Measurements from ENCODE around the gene INSL6. TPM values are rescaled to one million over a fixed set of nuclear protein-coding genes. Genes with fewer than 3 reads are reported as not detected.
"Not testable (repeated sequence)": the region's sequence is repeated elsewhere in the genome, so short reads cannot be mapped to it uniquely, and the experiment has no call there.

INSL6 gene
- polyA plus RNA-seq, 1 donor: 0.51 TPM

- H3K9me3 ChIP-seq (ENCODE audit: control insufficient read depth, low read depth, low read length); H3K27ac ChIP-seq (ENCODE audit: low read length); H3K36me3 ChIP-seq (ENCODE audit: control insufficient read depth, insufficient read depth, low read length); H3K4me1 ChIP-seq (ENCODE audit: control insufficient read depth, insufficient read depth, low read length); H3K4me3 ChIP-seq (ENCODE audit: low read length); H3K27me3 ChIP-seq (ENCODE audit: control insufficient read depth, insufficient read depth, low read length); DNase-seq: not testable (repeated sequence)
- WGBS (ENCODE audit: insufficient coverage, low lambda C conversion rate): no CpG with 5 or more reads among the region's 2 CpGs
Measured at GRCh38 chr9:5180631-5181030, 4.8 kb downstream of the INSL6 start.

GRCh38 chr9:5178126-5178805 lies 7.2 kb downstream of the INSL6 start:
- no peaks in the 10 kb centered on the region for H3K27me3 ChIP-seq (ENCODE audit: control insufficient read depth, insufficient read depth, low read length)
- WGBS (ENCODE audit: insufficient coverage, low lambda C conversion rate): no CpG with 5 or more reads among the region's 4 CpGs
- no peak overlapping the region for H3K4me3 ChIP-seq (ENCODE audit: low read length)
- no peaks in the 10 kb centered on the region for H3K4me1 ChIP-seq (ENCODE audit: control insufficient read depth, insufficient read depth, low read length)
- no peak for DNase-seq
- H3K9me3 ChIP-seq (ENCODE audit: control insufficient read depth, low read depth, low read length): no peaks in the 10 kb centered on the region
- H3K27ac ChIP-seq (ENCODE audit: low read length): no peak overlapping the region
- H3K36me3 ChIP-seq (ENCODE audit: control insufficient read depth, insufficient read depth, low read length): no peaks in the 10 kb centered on the region

DNA sequence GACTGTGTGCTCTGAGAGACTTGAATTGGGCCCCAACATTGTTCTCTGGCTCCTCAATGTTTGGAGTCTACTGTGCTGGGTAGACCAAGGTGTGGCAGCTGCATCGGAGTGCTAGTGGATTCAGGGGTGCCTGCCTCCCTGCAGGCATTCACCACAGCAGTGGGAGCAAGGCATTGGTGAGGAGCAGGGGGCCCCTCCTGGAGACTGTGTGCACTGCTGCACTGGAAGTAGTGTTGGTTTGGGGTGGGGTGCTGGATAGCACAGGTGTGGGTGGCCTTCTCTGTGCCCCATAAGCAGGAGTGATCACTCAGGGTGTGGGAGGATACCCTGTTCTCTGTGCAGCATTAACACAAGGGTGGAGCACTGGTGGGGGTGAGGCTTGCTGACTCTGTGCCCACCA lies 39.2 kb downstream of the INSL6 start:
- Histone ChIP-seq H3K27ac (ENCODE audit: low read length) (no peak overlapping the region), H3K4me1 (ENCODE audit: control insufficient read depth, insufficient read depth, low read length) (no peaks in the 10 kb centered on the region), H3K4me3 (ENCODE audit: low read length) (no peak overlapping the region), H3K36me3 (ENCODE audit: control insufficient read depth, insufficient read depth, low read length) (no peaks in the 10 kb centered on the region), H3K9me3 (ENCODE audit: control insufficient read depth, low read depth, low read length) (peaks cover 3% of the 10 kb centered on the region), H3K27me3 (ENCODE audit: control insufficient read depth, insufficient read depth, low read length) (no peaks in the 10 kb centered on the region)
- WGBS (ENCODE audit: insufficient coverage, low lambda C conversion rate): no CpG with 5 or more reads among the region's 1 CpG
- no peak for DNase-seq

GRCh38 chr9:5144217-5144616 lies 41.2 kb downstream of the INSL6 start:
- no peak overlapping the region for H3K4me3 ChIP-seq (ENCODE audit: low read length)
- H3K4me1 ChIP-seq (ENCODE audit: control insufficient read depth, insufficient read depth, low read length): no peaks in the 10 kb centered on the region
- DNase-seq: no peak
- H3K9me3 ChIP-seq (ENCODE audit: control insufficient read depth, low read depth, low read length): peaks cover 3% of the 10 kb centered on the region
- no peak overlapping the region for H3K27ac ChIP-seq (ENCODE audit: low read length)
- WGBS (ENCODE audit: insufficient coverage, low lambda C conversion rate): 72% methylated on average over 2 of the region's 7 CpGs
- no peaks in the 10 kb centered on the region for H3K27me3 ChIP-seq (ENCODE audit: control insufficient read depth, insufficient read depth, low read length)
- no peaks in the 10 kb centered on the region for H3K36me3 ChIP-seq (ENCODE audit: control insufficient read depth, insufficient read depth, low read length)

GRCh38 chr9:5140151-5140550 lies 45.3 kb downstream of the INSL6 start:
- no CpG with 5 or more reads among the region's 1 CpG for WGBS (ENCODE audit: insufficient coverage, low lambda C conversion rate)
- no peak overlapping the region for H3K27ac ChIP-seq (ENCODE audit: low read length)
- no peak for DNase-seq
- no peak overlapping the region for H3K4me3 ChIP-seq (ENCODE audit: low read length)
- H3K9me3 ChIP-seq (ENCODE audit: control insufficient read depth, low read depth, low read length): no peaks in the 10 kb centered on the region
- H3K27me3 ChIP-seq (ENCODE audit: control insufficient read depth, insufficient read depth, low read length): no peaks in the 10 kb centered on the region
- no peaks in the 10 kb centered on the region for H3K36me3 ChIP-seq (ENCODE audit: control insufficient read depth, insufficient read depth, low read length)
- H3K4me1 ChIP-seq (ENCODE audit: control insufficient read depth, insufficient read depth, low read length): no peaks in the 10 kb centered on the region

GRCh38 chr9:5122516-5122915 lies 62.9 kb downstream of the INSL6 start:
- no peak for DNase-seq
- Histone ChIP-seq H3K9me3 (ENCODE audit: control insufficient read depth, low read depth, low read length) (no peaks in the 10 kb centered on the region), H3K4me1 (ENCODE audit: control insufficient read depth, insufficient read depth, low read length) (no peaks in the 10 kb centered on the region), H3K27me3 (ENCODE audit: control insufficient read depth, insufficient read depth, low read length) (no peaks in the 10 kb centered on the region), H3K36me3 (ENCODE audit: control insufficient read depth, insufficient read depth, low read length) (peaks cover 10% of the 10 kb centered on the region), H3K4me3 (ENCODE audit: low read length) (no peak overlapping the region), H3K27ac (ENCODE audit: low read length) (no peak overlapping the region)
- 88% methylated on average over 1 of the region's 3 CpGs for WGBS (ENCODE audit: insufficient coverage, low lambda C conversion rate)

- H3K4me1 ChIP-seq (ENCODE audit: control insufficient read depth, insufficient read depth, low read length): no peaks in the 10 kb centered on the region
- H3K9me3 ChIP-seq (ENCODE audit: control insufficient read depth, low read depth, low read length): no peaks in the 10 kb centered on the region
- H3K27me3 ChIP-seq (ENCODE audit: control insufficient read depth, insufficient read depth, low read length): no peaks in the 10 kb centered on the region
- peaks cover 10% of the 10 kb centered on the region for H3K36me3 ChIP-seq (ENCODE audit: control insufficient read depth, insufficient read depth, low read length)
- no CpG with 5 or more reads among the region's 1 CpG for WGBS (ENCODE audit: insufficient coverage, low lambda C conversion rate)
- no peak overlapping the region for H3K4me3 ChIP-seq (ENCODE audit: low read length)
- H3K27ac ChIP-seq (ENCODE audit: low read length): no peak overlapping the region
- DNase-seq: no peak
Measured at GRCh38 chr9:5122116-5122515, 63.3 kb downstream of the INSL6 start.

- no peak for DNase-seq
- WGBS (ENCODE audit: insufficient coverage, low lambda C conversion rate): no CpG with 5 or more reads among the region's 22 CpGs
Measured at GRCh38 chr9:5113994-5114748, 71.3 kb downstream of the INSL6 start.

More at GRCh38 chr9:5113994-5114748, 71.3 kb downstream of the INSL6 start:
- H3K4me1 ChIP-seq (ENCODE audit: control insufficient read depth, insufficient read depth, low read length): no peaks in the 10 kb centered on the region
- H3K36me3 ChIP-seq (ENCODE audit: control insufficient read depth, insufficient read depth, low read length): peaks cover 39% of the 10 kb centered on the region
- H3K27me3 ChIP-seq (ENCODE audit: control insufficient read depth, insufficient read depth, low read length): no peaks in the 10 kb centered on the region
- no peak overlapping the region for H3K27ac ChIP-seq (ENCODE audit: low read length)
- no peak overlapping the region for H3K4me3 ChIP-seq (ENCODE audit: low read length)
- H3K9me3 ChIP-seq (ENCODE audit: control insufficient read depth, low read depth, low read length): peaks cover 42% of the 10 kb centered on the region

Other genes with a start within 250 kb of the INSL6 start
- gene JAK2, start 200.4 kb downstream of the INSL6 start, polyA plus RNA-seq: 12.9 TPM
- not detected for gene INSL4, start 45.8 kb upstream of the INSL6 start, polyA plus RNA-seq
- 0.22 TPM for gene RLN2, start 119.1 kb upstream of the INSL6 start, polyA plus RNA-seq
- not detected for gene RLN1, start 154.2 kb upstream of the INSL6 start, polyA plus RNA-seq

Measured in large intestine (tissue), 3 donors.